Heart left ventricle (tissue), 16 donors: ENCODE data around the gene LPP. TPM values are rescaled to one million over a fixed set of nuclear protein-coding genes. Genes with fewer than 3 reads are reported as not detected.

Experiments
- ATAC-seq, 4 donors: fragments of 200-7000 bp; cut with Tn5 transposase; one replicate each; pipeline ENCODE4 v1.9.1; 2020 to 2022; ENCODE audit warnings: moderate library complexity in 4 of 4, mild to moderate bottlenecking in 3 of 4, moderate number of reproducible peaks in 1 of 4
- DNase-seq, 5 donors: peaks; one replicate each; pipeline ENCODE4 v3.0.0-alpha.2; 2020
- H3K27ac ChIP-seq, 12 donors: fragments of 200-600 bp; sonication (generic) in 4 of 12; one replicate each; pipeline versions ENCODE4 v1.5.0 to v1.8.0; 2016 to 2022; ENCODE audit warnings: mild to moderate bottlenecking in 2 of 12
- H3K27me3 ChIP-seq, 9 donors: fragments of 200-600 bp; sonication (generic) in 2 of 9; one replicate each; pipeline versions ENCODE4 v1.5.1 to v1.8.0; 2016 to 2022; ENCODE audit warnings: mild to moderate bottlenecking in 3 of 9
- H3K36me3 ChIP-seq, 9 donors: fragments of 200-600 bp; sonication (generic) in 2 of 9; one replicate each; pipeline versions ENCODE4 v1.5.0 to v1.8.0; 2018 to 2022; ENCODE audit warnings: mild to moderate bottlenecking in 2 of 9
- H3K4me1 ChIP-seq, 12 donors: fragments of 200-600 bp; sonication (generic) in 4 of 12; one replicate each; pipeline versions ENCODE4 v1.5.0 to v1.8.0; 2016 to 2022; ENCODE audit warnings: mild to moderate bottlenecking in 3 of 12
- H3K4me3 ChIP-seq, 12 donors: fragments of 200-600 bp; sonication (generic) in 4 of 12; one replicate each; pipeline versions ENCODE4 v1.5.0 to v1.8.0; 2017 to 2022; ENCODE audit warnings: mild to moderate bottlenecking in 9 of 12, moderate library complexity in 4 of 12
- H3K9me3 ChIP-seq, 12 donors: fragments of 200-600 bp; sonication (generic) in 4 of 12; one replicate each; pipeline versions ENCODE4 v1.5.0 to v1.8.0; 2016 to 2022; ENCODE audit warnings: mild to moderate bottlenecking in 1 of 12
- POLR2A ChIP-seq, 2 donors: fragments of 450-650 bp; IDR thresholded peaks; one replicate each; pipeline ENCODE4 v1.6.1; 2017; ENCODE audit warnings: antibody characterized with exemption in 2 of 2, mild to moderate bottlenecking in 2 of 2, moderate library complexity in 2 of 2
- WGBS, 4 donors: extraction: QIAGEN DNeasy Blood & Tissue Kit in 2 of 4; methylation state at CpG; one replicate each; pipeline versions ENCODE4 v1.1.5 to v1.1.7; 2013 to 2018; 5-methylcytosine and 5-hydroxymethylcytosine counted together
- intact Hi-C, 10 donors: fragments of 100-400 bp; cut with DNase I; formaldehyde crosslinking; loops; one replicate each; pipeline versions ENCODE4 v1.11.1 to v1.14.2; 2022
- polyA plus RNA-seq, 2 donors: library from polyadenylated mRNA; stranded (reverse); fragments of 200-250 nt; gene quantifications; one replicate each; pipeline ENCODE4 v1.2.3, GENCODE V29; 2013
- total RNA-seq, 9 donors: library from RNA; depleted of rRNA in 2 of 9; stranded (reverse); fragments of >200 nt in 2 of 9; fragmentation: NEBNext Ultra II Directional in 3 of 9; extraction: Animal tissue kit (Norgen Biotek cat#: 25700) in 3 of 9; gene quantifications; one replicate each; pipeline versions ENCODE4 v1.1.0 to v1.2.4, GENCODE V29; 2016 to 2023
- TF ChIP-seq, protein P1 (sequence below), 12 donors: fragments of 200-600 bp; sonication (generic) in 4 of 12; IDR thresholded peaks; one replicate each; pipeline versions ENCODE4 v1.5.0 to v1.8.0; 2018 to 2022; ENCODE audit warnings: antibody characterized with exemption in 12 of 12, mild to moderate bottlenecking in 5 of 12
- donor health status: ischemic (EF 13 %, LVEDD 7.1; RV severe dilation, severe dysfunction).
- donor health status: healthy with polysubstance abuse.
- donor health status: DM: no; HTN: yes; CAD: no.
- donor health status: DM: no; HTN: no; CAD: no.
- donor health status: ischemic (EF 25% LVEDD 6.9; RV normal size, moderate dysfunction).
- donor health status: ischemic (EF 25% LVEDD 5.7; RV mildly dilated, moderate dysfunction).
- donor health status: healthy.
- donor health status: DM: yes; HTN: yes; CAD: no.
- donor health status: ischemic (EF 35%, LVEDD 5.7; RV mildly dilated, moderate dysfunction).
- donor health status: nonischemic (EF 11% LVEDD 7.7; RV severe dilation, severe dysfunction).
- donor health status: DM: yes; HTN: yes; CAD: no.
- donor health status: PGD.
- donor health status: ischemic (EF 29% LVEDD 5.4; RV normal size, mild dysfunction).
- donor health status: nonischemic (EF 23%, LVEDD 6.1; RV moderate dilation, normal function).

Gene LPP
- total and polyA plus RNA-seq, 11 donors: 9.2 to 178 (median 100) TPM

DNA sequence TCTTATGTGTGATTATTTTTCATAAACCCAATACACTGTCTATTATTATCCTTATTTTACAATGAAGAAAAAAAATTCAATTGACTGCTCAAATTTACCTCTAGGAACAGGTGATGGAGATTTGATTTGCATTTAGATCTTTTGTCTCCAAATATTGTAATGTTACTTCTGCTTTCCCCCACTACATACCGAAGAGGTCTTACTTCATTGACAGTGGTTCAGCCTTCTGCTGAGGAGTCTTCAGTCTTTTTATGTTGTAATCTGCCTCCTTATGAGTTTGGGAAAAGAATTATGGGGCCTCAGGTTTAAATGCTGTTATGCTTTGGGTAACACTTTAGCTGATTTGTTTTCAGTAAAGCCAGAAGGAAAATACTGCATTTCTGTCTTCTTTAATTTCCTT, 199.5 kb downstream of the LPP start:
- intact Hi-C loops: loop anchor here in 1 of 10 donors (10.0 kb wide), 1 partner anchor 331 kb away; no protein-coding TSS in a partner anchor
- Histone ChIP-seq H3K27me3 (no peaks in the 10 kb centered on the region), H3K4me3 (no peak overlapping the region), H3K27ac (peak overlapping the region in 2 of 12 donors; percentile 64 to 65), H3K36me3 (no peaks in the 10 kb centered on the region), H3K4me1 (peaks cover 0 to 45% (median 26%) of the 10 kb centered on the region in 12 donors), H3K9me3 (no peaks in the 10 kb centered on the region)
- 88 to 92% (median 90%) methylated on average over 1 of the region's 1 CpG for WGBS, 4 donors
- no peak for TF ChIP-seq POLR2A (IDR thresholded peaks at IDR 0.05)
- TF ChIP-seq, protein P1, sequence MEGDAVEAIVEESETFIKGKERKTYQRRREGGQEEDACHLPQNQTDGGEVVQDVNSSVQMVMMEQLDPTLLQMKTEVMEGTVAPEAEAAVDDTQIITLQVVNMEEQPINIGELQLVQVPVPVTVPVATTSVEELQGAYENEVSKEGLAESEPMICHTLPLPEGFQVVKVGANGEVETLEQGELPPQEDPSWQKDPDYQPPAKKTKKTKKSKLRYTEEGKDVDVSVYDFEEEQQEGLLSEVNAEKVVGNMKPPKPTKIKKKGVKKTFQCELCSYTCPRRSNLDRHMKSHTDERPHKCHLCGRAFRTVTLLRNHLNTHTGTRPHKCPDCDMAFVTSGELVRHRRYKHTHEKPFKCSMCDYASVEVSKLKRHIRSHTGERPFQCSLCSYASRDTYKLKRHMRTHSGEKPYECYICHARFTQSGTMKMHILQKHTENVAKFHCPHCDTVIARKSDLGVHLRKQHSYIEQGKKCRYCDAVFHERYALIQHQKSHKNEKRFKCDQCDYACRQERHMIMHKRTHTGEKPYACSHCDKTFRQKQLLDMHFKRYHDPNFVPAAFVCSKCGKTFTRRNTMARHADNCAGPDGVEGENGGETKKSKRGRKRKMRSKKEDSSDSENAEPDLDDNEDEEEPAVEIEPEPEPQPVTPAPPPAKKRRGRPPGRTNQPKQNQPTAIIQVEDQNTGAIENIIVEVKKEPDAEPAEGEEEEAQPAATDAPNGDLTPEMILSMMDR (IDR thresholded peaks at IDR 0.05): no peak
- DNase-seq (no peak), ATAC-seq (no peak)

DNA sequence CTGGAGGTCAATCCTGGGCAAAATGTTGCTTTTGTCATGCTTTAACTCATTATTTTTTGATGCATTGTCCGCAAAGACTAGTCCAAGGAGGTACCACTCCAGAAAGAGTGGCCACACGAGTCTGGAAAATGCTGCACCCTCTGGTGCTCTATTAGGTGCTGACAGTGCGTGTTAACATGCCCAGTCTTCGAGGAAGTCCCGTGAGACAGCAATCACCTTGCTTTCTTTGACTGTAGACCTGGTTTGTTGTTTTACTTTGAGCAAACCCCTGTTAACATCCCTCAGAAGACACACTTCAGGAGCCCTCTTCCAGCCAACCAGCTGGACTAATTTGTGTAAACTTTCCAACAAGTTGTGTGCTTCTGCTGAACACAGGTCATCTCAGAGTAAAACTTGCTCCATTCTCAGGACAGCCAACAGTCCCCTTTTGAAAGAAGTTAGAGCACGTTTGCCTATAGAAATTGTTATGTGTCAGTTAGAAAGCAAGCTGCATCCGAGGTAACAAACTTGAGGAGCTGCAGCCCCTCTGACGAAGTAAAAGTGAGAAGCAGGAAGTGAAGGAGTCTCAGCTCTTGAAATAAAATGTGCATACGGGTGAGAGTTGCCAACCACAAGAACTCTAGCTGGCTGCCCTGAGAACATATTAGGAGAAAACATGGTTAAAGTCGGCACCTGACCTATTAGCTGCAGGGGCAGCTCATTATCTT, 205.0 kb downstream of the LPP start:
- DNase-seq (no peak), ATAC-seq (peak in 1 of 4 donors; percentile 34)
- Histone ChIP-seq H3K4me1 (peaks cover 0 to 37% (median 17%) of the 10 kb centered on the region in 12 donors), H3K4me3 (no peak overlapping the region), H3K27me3 (no peaks in the 10 kb centered on the region), H3K9me3 (no peaks in the 10 kb centered on the region), H3K27ac (peak overlapping the region in 3 of 12 donors; percentile 7 to 61 (median 11)), H3K36me3 (peaks cover 0 to 4% (median 0%) of the 10 kb centered on the region in 9 donors)
- 73 to 81% (median 78%) methylated on average over 10 of the region's 10 CpGs for WGBS, 4 donors
- intact Hi-C loops: loop anchor here in 1 of 10 donors (10.0 kb wide), 1 partner anchor 326 kb away; no protein-coding TSS in a partner anchor
- TF ChIP-seq, protein P1 (IDR thresholded peaks at IDR 0.05): no peak
- TF ChIP-seq POLR2A (IDR thresholded peaks at IDR 0.05): no peak

DNA sequence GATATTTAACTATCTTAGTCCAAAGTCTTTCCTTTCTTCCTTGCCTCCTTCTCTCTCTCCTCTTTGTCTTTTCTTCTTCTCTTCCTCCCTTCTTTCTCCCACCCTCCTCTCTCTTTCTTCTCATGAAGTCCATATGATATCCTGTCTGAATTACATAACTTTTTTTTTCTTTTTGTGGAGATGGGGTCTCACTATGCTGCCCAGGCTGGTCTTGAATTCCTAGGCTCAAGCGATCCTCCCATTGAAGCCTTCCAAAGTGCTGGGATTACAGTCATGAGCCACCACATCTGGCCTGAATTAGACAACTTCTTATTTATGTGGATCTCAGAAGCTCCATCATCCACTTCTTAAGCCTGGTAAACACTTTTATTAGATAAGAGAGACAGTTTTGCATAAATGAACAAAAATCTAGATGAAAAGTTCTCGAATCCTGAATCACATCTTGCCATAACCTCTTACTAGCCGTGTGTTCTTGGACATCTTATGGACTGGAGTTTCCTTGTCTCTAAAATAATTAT, 206.5 kb downstream of the LPP start:
- Histone ChIP-seq H3K4me1 (peaks cover 0 to 50% (median 27%) of the 10 kb centered on the region in 12 donors), H3K36me3 (peaks cover 0 to 4% (median 0%) of the 10 kb centered on the region in 9 donors), H3K4me3 (no peak overlapping the region), H3K27ac (no peak overlapping the region), H3K9me3 (no peaks in the 10 kb centered on the region), H3K27me3 (no peaks in the 10 kb centered on the region)
- TF ChIP-seq, protein P1 (IDR thresholded peaks at IDR 0.05): no peak
- TF ChIP-seq POLR2A (IDR thresholded peaks at IDR 0.05): no peak
- intact Hi-C loops: no loop called here
- 97 to 99% (median 98%) methylated on average over 3 of the region's 3 CpGs for WGBS, 4 donors
- no peak for ATAC-seq
- DNase-seq: no peak

DNA sequence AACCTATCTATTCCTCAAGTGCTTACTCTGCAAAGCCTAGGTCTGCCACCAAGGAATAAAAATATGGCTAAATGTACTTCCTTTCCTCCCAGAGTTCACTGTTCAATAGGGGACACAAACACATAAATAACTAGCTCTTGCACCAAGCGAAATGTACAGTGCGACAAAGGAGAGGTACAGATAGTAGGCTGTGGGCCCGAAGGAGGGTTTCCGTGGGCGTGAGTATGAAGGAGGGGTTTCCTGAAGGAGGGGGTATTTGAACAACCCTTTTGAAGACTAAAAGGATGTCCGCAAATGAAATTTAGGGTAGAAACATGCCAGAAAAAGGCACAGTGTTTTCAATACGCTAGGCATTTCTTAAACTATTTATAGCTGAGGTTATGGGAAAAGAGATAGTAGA, 207.9 kb downstream of the LPP start:
- DNase-seq: no peak
- no peaks in the 10 kb centered on the region for H3K27me3 ChIP-seq
- 74 to 86% (median 80%) methylated on average over 7 of the region's 7 CpGs for WGBS, 4 donors
- no peak for ATAC-seq
- intact Hi-C loops: no loop called here
- no peaks in the 10 kb centered on the region for H3K9me3 ChIP-seq
- H3K4me3 ChIP-seq: no peak overlapping the region
- peaks cover 0 to 62% (median 34%) of the 10 kb centered on the region in 12 donors for H3K4me1 ChIP-seq
- peaks cover 0 to 4% (median 0%) of the 10 kb centered on the region in 9 donors for H3K36me3 ChIP-seq
- TF ChIP-seq POLR2A (IDR thresholded peaks at IDR 0.05): no peak
- TF ChIP-seq, protein P1 (IDR thresholded peaks at IDR 0.05): no peak
- H3K27ac ChIP-seq: peak overlapping the region in 3 of 12 donors; percentile 9 to 46 (median 42)
